HG03439 (cell line): ENCODE measurements around the gene SGPP1.
A peak's percentile ranks its signal among the peaks of the same experiment; 100 is the strongest.
"Not testable (repeated sequence)": the region's sequence is repeated elsewhere in the genome, so short reads cannot be mapped to it uniquely, and the experiment has no call there.

ENCODE experiments used
- ATAC-seq: cut with Tn5 transposase; IDR thresholded peaks from one replicate; pipeline ENCODE4 v1.9.1; 2021; ENCODE audit warnings: mild to moderate bottlenecking, moderate library complexity; ENCODE audit not compliant: unreplicated experiment

Gene SGPP1

GRCh38 chr14:63641473-63642228, 86.2 kb downstream of the SGPP1 start, which contains the start of gene WDR89:
Gene WDR89 (minus strand): TSS chr14:63641871. CDS start chr14:63599942, 41,929 bp downstream.
- peak; percentile 91 for ATAC-seq

GRCh38 chr14:63638493-63638892, 89.4 kb downstream of the SGPP1 start:
- no peak for ATAC-seq

GRCh38 chr14:63636094-63636635, 91.7 kb downstream of the SGPP1 start:
- ATAC-seq, result not testable (repeated sequence)
